Left lung (tissue), 10 donors: ENCODE data around the gene AHNAK2. TPM values are rescaled to one million over a fixed set of nuclear protein-coding genes. Genes with fewer than 3 reads are reported as not detected.

ENCODE experiments used
- ATAC-seq: fragments of 200-7000 bp; cut with Tn5 transposase; one replicate; pipeline ENCODE4 v1.9.1; 2020; ENCODE audit warnings: moderate library complexity
- DNase-seq, 4 donors: peaks; one replicate each; pipeline ENCODE4 v3.0.0-alpha.2; 2013 to 2020
- H3K27ac ChIP-seq, 2 donors: fragments of 200-600 bp; sonication (generic) in 1 of 2; one replicate each; pipeline versions ENCODE4 v1.5.0 to v1.8.0; 2020 to 2021
- H3K27me3 ChIP-seq, 2 donors: fragments of 200-600 bp; sonication (generic) in 1 of 2; one replicate each; pipeline versions ENCODE4 v1.5.0 to v1.8.0; 2020 to 2021
- H3K36me3 ChIP-seq, 2 donors: fragments of 200-600 bp; sonication (generic) in 1 of 2; one replicate each; pipeline versions ENCODE4 v1.5.0 to v1.8.0; 2020 to 2021
- H3K4me1 ChIP-seq, 2 donors: fragments of 200-600 bp; one replicate each; pipeline ENCODE4 v1.8.0; 2021
- H3K4me3 ChIP-seq, 2 donors: fragments of 200-600 bp; sonication (generic) in 1 of 2; one replicate each; pipeline versions ENCODE4 v1.5.0 to v1.8.0; 2020 to 2021; ENCODE audit warnings: mild to moderate bottlenecking in 1 of 2
- H3K9me3 ChIP-seq, 2 donors: fragments of 200-600 bp; sonication (generic) in 1 of 2; one replicate each; pipeline versions ENCODE4 v1.5.0 to v1.8.0; 2020 to 2021
- intact Hi-C, 2 donors: fragments of 100-400 bp; cut with DNase I; formaldehyde crosslinking; loops; one replicate each; pipeline versions ENCODE4 v1.11.2 to v1.14.2; 2022
- polyA plus RNA-seq, 6 donors: library from polyadenylated mRNA; unstranded; fragments of 120-200 nt; gene quantifications; one replicate each; pipeline ENCODE4 v1.2.1, GENCODE V29; 2013; ENCODE audit not compliant: insufficient read length in 6 of 6
- total RNA-seq, 2 donors: library from RNA; stranded (reverse); fragmentation: NEBNext Ultra II Directional; extraction: Animal tissue kit (Norgen Biotek cat#: 25700); gene quantifications; one replicate each; pipeline ENCODE4 v1.2.1, GENCODE V29; 2021
- TF ChIP-seq, protein P1 (sequence below), 2 donors: fragments of 200-600 bp; sonication (generic) in 1 of 2; IDR thresholded peaks; one replicate each; pipeline versions ENCODE4 v1.5.0 to v1.8.0; 2021; ENCODE audit warnings: antibody characterized with exemption in 2 of 2
- donor health status: DM: no; HTN: yes; CAD: no.
- donor health status: DM: no; HTN: no; CAD: no.

The AHNAK2 gene
- total and polyA plus RNA-seq, 8 donors: 1.4 to 22.3 (median 2.5) TPM

DNA sequence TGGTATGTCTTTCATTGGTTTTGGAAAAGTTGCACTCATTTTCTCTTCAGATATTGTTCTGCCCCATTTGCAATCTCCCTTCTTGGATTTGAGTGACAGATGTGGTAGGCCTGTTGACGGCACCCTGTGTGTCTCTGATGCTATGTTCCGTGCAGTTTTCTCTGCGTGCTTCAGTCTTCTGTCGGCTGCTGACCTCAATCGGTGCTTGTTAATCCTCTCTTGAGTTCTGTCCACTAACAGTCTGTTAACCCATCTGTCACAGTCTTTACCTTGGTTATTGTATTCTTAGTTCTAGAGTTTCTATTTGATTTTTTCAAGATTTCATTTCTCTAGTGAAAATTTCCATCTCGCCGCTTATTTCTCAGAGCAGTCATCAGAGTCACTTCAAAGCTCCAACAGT, 74.2 kb downstream of the AHNAK2 start:
- no peak for DNase-seq
- H3K4me1 ChIP-seq: no peaks in the 10 kb centered on the region
- peaks cover 0 to 9% of the 10 kb centered on the region in 2 donors for H3K27me3 ChIP-seq
- no peak for ATAC-seq
- intact Hi-C loops: no loop called here
- H3K9me3 ChIP-seq: no peaks in the 10 kb centered on the region
- TF ChIP-seq, protein P1, sequence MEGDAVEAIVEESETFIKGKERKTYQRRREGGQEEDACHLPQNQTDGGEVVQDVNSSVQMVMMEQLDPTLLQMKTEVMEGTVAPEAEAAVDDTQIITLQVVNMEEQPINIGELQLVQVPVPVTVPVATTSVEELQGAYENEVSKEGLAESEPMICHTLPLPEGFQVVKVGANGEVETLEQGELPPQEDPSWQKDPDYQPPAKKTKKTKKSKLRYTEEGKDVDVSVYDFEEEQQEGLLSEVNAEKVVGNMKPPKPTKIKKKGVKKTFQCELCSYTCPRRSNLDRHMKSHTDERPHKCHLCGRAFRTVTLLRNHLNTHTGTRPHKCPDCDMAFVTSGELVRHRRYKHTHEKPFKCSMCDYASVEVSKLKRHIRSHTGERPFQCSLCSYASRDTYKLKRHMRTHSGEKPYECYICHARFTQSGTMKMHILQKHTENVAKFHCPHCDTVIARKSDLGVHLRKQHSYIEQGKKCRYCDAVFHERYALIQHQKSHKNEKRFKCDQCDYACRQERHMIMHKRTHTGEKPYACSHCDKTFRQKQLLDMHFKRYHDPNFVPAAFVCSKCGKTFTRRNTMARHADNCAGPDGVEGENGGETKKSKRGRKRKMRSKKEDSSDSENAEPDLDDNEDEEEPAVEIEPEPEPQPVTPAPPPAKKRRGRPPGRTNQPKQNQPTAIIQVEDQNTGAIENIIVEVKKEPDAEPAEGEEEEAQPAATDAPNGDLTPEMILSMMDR (IDR thresholded peaks at IDR 0.05): no peak
- no peak overlapping the region for H3K4me3 ChIP-seq
- H3K27ac ChIP-seq: no peak overlapping the region
- no peaks in the 10 kb centered on the region for H3K36me3 ChIP-seq

DNA sequence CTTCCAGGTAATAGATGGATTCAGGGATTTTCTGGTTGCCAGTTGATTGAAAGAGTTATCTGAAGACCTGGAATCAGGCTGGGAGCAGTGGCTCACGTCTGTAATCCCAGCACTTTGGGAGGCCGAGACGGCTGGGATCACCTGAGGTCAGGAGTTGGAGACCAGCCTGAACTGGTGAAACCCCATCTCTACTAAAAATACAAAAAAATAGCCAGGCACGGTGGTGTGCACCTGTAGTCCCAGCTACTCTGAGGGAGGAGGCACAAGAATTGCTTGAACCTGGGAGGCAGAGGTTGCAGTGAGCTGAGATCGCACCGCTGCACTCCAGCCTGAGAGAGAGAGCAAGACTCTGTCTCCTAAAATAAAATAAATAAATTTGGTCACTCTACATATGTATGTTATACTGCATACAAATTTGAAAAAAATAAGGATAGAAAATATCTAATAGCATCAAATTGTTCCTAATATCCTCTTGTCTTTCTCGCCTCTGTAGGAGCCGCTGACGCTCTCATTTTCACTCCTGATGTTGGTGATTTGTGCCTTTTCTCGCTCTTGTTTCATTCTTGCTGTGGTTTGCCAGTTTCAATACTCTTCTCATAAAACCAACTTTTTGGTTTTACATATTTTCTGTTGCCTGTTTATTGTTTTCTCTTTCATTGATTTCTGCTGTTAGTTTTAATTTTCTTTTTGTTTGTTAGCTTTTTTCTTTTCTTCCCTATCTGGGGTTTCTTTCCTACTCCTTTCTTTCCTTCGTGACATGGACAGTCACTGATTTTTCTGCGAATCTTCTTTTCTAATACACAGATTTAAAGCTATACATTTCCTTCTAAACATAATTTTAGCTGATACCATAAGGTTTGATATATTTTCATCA, 77.3 kb downstream of the AHNAK2 start:
- intact Hi-C loops: no loop called here
- no peak for DNase-seq

DNA sequence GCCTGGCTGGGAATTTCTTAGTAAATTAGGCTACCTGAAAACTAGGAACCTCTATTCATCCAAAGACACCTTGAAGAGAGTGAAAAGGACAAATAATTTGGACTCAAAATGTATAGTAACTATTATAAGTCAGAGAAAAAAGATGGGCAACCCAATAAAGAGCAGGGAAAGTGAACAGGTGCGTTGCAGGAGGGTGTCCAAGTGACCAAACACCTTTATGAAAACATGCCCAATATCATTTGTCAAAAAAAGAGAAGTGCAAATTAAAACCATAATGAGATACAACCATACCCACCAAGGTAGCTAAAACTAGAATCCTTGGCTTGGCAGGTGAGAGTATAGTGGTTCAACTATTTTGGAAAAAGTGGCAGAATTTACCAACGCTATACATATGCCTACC, 78.4 kb downstream of the AHNAK2 start:
- DNase-seq (no peak), ATAC-seq (no peak)
- no peak overlapping the region for H3K4me3 ChIP-seq
- peaks cover 0 to 7% of the 10 kb centered on the region in 2 donors for H3K27me3 ChIP-seq
- no peaks in the 10 kb centered on the region for H3K36me3 ChIP-seq
- H3K27ac ChIP-seq: no peak overlapping the region
- no peaks in the 10 kb centered on the region for H3K9me3 ChIP-seq
- TF ChIP-seq, protein P1 (IDR thresholded peaks at IDR 0.05): no peak
- intact Hi-C loops: loop anchor here in 1 of 2 donors (10.0 kb wide), 1 partner anchor 145 kb away; no protein-coding TSS in a partner anchor
- peaks cover 0 to 15% of the 10 kb centered on the region in 2 donors for H3K4me1 ChIP-seq

More for the DNA sequence above, 77.3 kb downstream of the AHNAK2 start:
- Histone ChIP-seq H3K27ac (no peak overlapping the region), H3K27me3 (peaks cover 0 to 9% of the 10 kb centered on the region in 2 donors), H3K4me3 (no peak overlapping the region), H3K9me3 (no peaks in the 10 kb centered on the region), H3K36me3 (no peaks in the 10 kb centered on the region), H3K4me1 (peaks cover 0 to 8% of the 10 kb centered on the region in 2 donors)
- TF ChIP-seq, protein P1 (IDR thresholded peaks at IDR 0.05): no peak
- ATAC-seq: no peak

GRCh38 chr14:104898870-104899510, 79.2 kb downstream of the AHNAK2 start:
- Histone ChIP-seq H3K27me3 (no peaks in the 10 kb centered on the region), H3K4me3 (no peak overlapping the region), H3K27ac (no peak overlapping the region), H3K36me3 (peaks cover 0 to 1% of the 10 kb centered on the region in 2 donors), H3K9me3 (no peaks in the 10 kb centered on the region), H3K4me1 (peaks cover 0 to 15% of the 10 kb centered on the region in 2 donors)
- DNase-seq (peak in 1 of 4 donors; percentile 69), ATAC-seq (no peak)
- intact Hi-C loops: loop anchor here in 1 of 2 donors (10.0 kb wide), 1 partner anchor 146 kb away; no protein-coding TSS in a partner anchor
- TF ChIP-seq, protein P1 (IDR thresholded peaks at IDR 0.05): no peak

GRCh38 chr14:104898195-104898558, 80.0 kb downstream of the AHNAK2 start:
- intact Hi-C loops: loop anchor here in 1 of 2 donors (10.0 kb wide), 1 partner anchor 147 kb away; no protein-coding TSS in a partner anchor
- DNase-seq: peak in 1 of 4 donors; percentile 25
- TF ChIP-seq, protein P1 (IDR thresholded peaks at IDR 0.05): no peak

More at GRCh38 chr14:104898195-104898558, 80.0 kb downstream of the AHNAK2 start:
- H3K4me1 ChIP-seq: peaks cover 0 to 15% of the 10 kb centered on the region in 2 donors
- peaks cover 0 to 9% of the 10 kb centered on the region in 2 donors for H3K36me3 ChIP-seq
- no peak for ATAC-seq
- H3K9me3 ChIP-seq: no peaks in the 10 kb centered on the region
- no peak overlapping the region for H3K4me3 ChIP-seq
- H3K27ac ChIP-seq: no peak overlapping the region
- H3K27me3 ChIP-seq: no peaks in the 10 kb centered on the region
